ENCODE results near the gene PRDX6.
"Not testable (repeated sequence)": the region's sequence is repeated elsewhere in the genome, so short reads cannot be mapped to it uniquely, and the experiment has no call there.

The PRDX6 gene

GRCh38 chr1:173491508-173491907 is 14.4 kb downstream of the PRDX6 start (continued):
- TF ChIP-seq EGR2 (tag by site-specific recombination; IDR thresholded peaks at IDR 0.05; ENCODE audit: low read depth) (no peak), PRDM4 (tag by site-specific recombination; IDR thresholded peaks at IDR 0.05) (no peak), ZNF394 (tag by site-specific recombination; IDR thresholded peaks at IDR 0.05; ENCODE audit: borderline replicate concordance) (no peak)

- POLR2A ChIA-PET; CTCF ChIA-PET; H3K9me3 ChIP-seq (ENCODE audit: control insufficient read depth, insufficient read depth, low read depth, low read length); H3K27ac ChIP-seq (ENCODE audit: extremely low read depth, low read depth, low read length); H3K4me1 ChIP-seq (ENCODE audit: control insufficient read depth, insufficient read depth, low read length); H3K4me3 ChIP-seq (ENCODE audit: low read depth, low read length): not testable (repeated sequence)
- peaks cover 8 to 19% of the 10 kb centered on the region in 2 experiments for H3K36me3 ChIP-seq (ENCODE audit: control insufficient read depth in 2 of 2, insufficient read depth in 1 of 2, low read length in 2 of 2)
Measured at GRCh38 chr1:173493125-173493524, 16.0 kb downstream of the PRDX6 start.

- CTCF ChIA-PET, result no interaction called here
- H3K9me3 ChIP-seq (ENCODE audit: control insufficient read depth, insufficient read depth, low read depth, low read length), result no peaks in the 10 kb centered on the region
Measured at GRCh38 chr1:173495609-173496267, 18.6 kb downstream of the PRDX6 start.

More at GRCh38 chr1:173495609-173496267, 18.6 kb downstream of the PRDX6 start:
- H3K4me3 ChIP-seq (ENCODE audit: low read depth, low read length), result no peak overlapping the region
- H3K4me1 ChIP-seq (ENCODE audit: control insufficient read depth, insufficient read depth, low read length), result no peaks in the 10 kb centered on the region
- no peak overlapping the region for H3K27ac ChIP-seq (ENCODE audit: extremely low read depth, low read depth, low read length)
- H3K36me3 ChIP-seq (ENCODE audit: control insufficient read depth in 2 of 2, insufficient read depth in 1 of 2, low read length in 2 of 2), result peaks cover 0 to 5% of the 10 kb centered on the region in 2 experiments; a peak in 1 of 3 replicates
- TF ChIP-seq ZNF548 (tag by site-specific recombination; IDR thresholded peaks at IDR 0.05) (no peak), SP7 (tag by site-specific recombination; IDR thresholded peaks at IDR 0.05) (no peak), ZNF629 (tag by site-specific recombination; IDR thresholded peaks at IDR 0.05) (no peak), KLF8 (tag by site-specific recombination; IDR thresholded peaks at IDR 0.05) (no peak), ZNF174 (tag by site-specific recombination; IDR thresholded peaks at IDR 0.05) (no peak), ZNF146 (tag by site-specific recombination; IDR thresholded peaks at IDR 0.05) (no peak), ZBTB21 (tag by site-specific recombination; IDR thresholded peaks at IDR 0.05) (no peak), ZNF621 (tag by site-specific recombination; IDR thresholded peaks at IDR 0.05) (no peak), KLF16 (tag by site-specific recombination; IDR thresholded peaks at IDR 0.05) (no peak), SCRT2 (tag by site-specific recombination; IDR thresholded peaks at IDR 0.05) (no peak)
- TF ChIP-seq, protein P1, sequence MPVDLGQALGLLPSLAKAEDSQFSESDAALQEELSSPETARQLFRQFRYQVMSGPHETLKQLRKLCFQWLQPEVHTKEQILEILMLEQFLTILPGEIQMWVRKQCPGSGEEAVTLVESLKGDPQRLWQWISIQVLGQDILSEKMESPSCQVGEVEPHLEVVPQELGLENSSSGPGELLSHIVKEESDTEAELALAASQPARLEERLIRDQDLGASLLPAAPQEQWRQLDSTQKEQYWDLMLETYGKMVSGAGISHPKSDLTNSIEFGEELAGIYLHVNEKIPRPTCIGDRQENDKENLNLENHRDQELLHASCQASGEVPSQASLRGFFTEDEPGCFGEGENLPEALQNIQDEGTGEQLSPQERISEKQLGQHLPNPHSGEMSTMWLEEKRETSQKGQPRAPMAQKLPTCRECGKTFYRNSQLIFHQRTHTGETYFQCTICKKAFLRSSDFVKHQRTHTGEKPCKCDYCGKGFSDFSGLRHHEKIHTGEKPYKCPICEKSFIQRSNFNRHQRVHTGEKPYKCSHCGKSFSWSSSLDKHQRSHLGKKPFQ (tag by site-specific recombination; IDR thresholded peaks at IDR 0.05), result no peak
- TF ChIP-seq, protein P2, sequence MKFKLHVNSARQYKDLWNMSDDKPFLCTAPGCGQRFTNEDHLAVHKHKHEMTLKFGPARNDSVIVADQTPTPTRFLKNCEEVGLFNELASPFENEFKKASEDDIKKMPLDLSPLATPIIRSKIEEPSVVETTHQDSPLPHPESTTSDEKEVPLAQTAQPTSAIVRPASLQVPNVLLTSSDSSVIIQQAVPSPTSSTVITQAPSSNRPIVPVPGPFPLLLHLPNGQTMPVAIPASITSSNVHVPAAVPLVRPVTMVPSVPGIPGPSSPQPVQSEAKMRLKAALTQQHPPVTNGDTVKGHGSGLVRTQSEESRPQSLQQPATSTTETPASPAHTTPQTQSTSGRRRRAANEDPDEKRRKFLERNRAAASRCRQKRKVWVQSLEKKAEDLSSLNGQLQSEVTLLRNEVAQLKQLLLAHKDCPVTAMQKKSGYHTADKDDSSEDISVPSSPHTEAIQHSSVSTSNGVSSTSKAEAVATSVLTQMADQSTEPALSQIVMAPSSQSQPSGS (tag by site-specific recombination; IDR thresholded peaks at IDR 0.05; ENCODE audit: low read depth), result no peak
- TF ChIP-seq, protein P3, sequence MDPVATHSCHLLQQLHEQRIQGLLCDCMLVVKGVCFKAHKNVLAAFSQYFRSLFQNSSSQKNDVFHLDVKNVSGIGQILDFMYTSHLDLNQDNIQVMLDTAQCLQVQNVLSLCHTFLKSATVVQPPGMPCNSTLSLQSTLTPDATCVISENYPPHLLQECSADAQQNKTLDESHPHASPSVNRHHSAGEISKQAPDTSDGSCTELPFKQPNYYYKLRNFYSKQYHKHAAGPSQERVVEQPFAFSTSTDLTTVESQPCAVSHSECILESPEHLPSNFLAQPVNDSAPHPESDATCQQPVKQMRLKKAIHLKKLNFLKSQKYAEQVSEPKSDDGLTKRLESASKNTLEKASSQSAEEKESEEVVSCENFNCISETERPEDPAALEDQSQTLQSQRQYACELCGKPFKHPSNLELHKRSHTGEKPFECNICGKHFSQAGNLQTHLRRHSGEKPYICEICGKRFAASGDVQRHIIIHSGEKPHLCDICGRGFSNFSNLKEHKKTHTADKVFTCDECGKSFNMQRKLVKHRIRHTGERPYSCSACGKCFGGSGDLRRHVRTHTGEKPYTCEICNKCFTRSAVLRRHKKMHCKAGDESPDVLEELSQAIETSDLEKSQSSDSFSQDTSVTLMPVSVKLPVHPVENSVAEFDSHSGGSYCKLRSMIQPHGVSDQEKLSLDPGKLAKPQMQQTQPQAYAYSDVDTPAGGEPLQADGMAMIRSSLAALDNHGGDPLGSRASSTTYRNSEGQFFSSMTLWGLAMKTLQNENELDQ (tag by site-specific recombination; IDR thresholded peaks at IDR 0.05; ENCODE audit: low read depth), result no peak
- POLR2A ChIA-PET, result no interaction called here
